HepG2 (cell line): Measurements from ENCODE around the gene HS3ST3B1. TPM values are rescaled to one million over a fixed set of nuclear protein-coding genes. Genes with fewer than 3 reads are reported as not detected.

Experiments used
- ARNT2 ChIP-seq: sonication (generic); formaldehyde crosslinking; IDR thresholded peaks from 2 replicates; pipeline ENCODE4 v1.8.0; 2022; ENCODE audit warnings: mild to moderate bottlenecking, low read depth, missing genetic modification reagents, moderate library complexity
- HOXD1 ChIP-seq: sonication (generic); formaldehyde crosslinking; IDR thresholded peaks from 2 replicates; pipeline ENCODE4 v1.5.0; 2020; ENCODE audit warnings: missing genetic modification reagents
- JUND ChIP-seq: sonication (generic); formaldehyde crosslinking; IDR thresholded peaks from 2 replicates; pipeline ENCODE4 v1.8.0; 2022; ENCODE audit warnings: mild to moderate bottlenecking, missing genetic modification reagents
- KAT7 ChIP-seq: IDR thresholded peaks from 2 replicates; pipeline ENCODE4 v1.6.1; 2018; ENCODE audit warnings: borderline replicate concordance, missing compliant biosample characterization
- MIXL1 ChIP-seq: IDR thresholded peaks from 2 replicates; pipeline ENCODE4 v1.6.1; 2016
- PHF21A ChIP-seq: sonication (generic); formaldehyde crosslinking; IDR thresholded peaks from 2 replicates; pipeline ENCODE4 v1.5.0; 2020; ENCODE audit warnings: mild to moderate bottlenecking, missing genetic modification reagents
- PHF8 ChIP-seq: sonication (generic); formaldehyde crosslinking; IDR thresholded peaks from 2 replicates; pipeline ENCODE4 v1.5.0; 2020; ENCODE audit warnings: missing genetic modification reagents
- STAT6 ChIP-seq: sonication (generic); formaldehyde crosslinking; IDR thresholded peaks from 2 replicates; pipeline ENCODE4 v1.4.0; 2020; ENCODE audit warnings: missing genetic modification reagents, mild to moderate bottlenecking, borderline replicate concordance
- ZBTB10 ChIP-seq: sonication (generic); formaldehyde crosslinking; IDR thresholded peaks from 2 replicates; pipeline ENCODE4 v1.4.0; 2020; ENCODE audit warnings: missing genetic modification reagents, borderline replicate concordance
- ZNF574 ChIP-seq: sonication (generic); formaldehyde crosslinking; IDR thresholded peaks from 2 replicates; pipeline ENCODE4 v1.4.0; 2020; ENCODE audit warnings: missing genetic modification reagents
- polyA plus RNA-seq, 8 experiments: library from polyadenylated mRNA; depleted of rRNA in 3 of 8; stranded (reverse) in 7 of 8; unstranded in 1 of 8; fragments of >200 nt; fragmentation: Illumina TruSeq in 4 of 8; extraction: Trizol in 4 of 8; gene quantifications; 2 replicates each; pipeline versions ENCODE4 v1.2.1 to v1.2.3, GENCODE V29; 2011 to 2016; ENCODE audit warnings: low read depth in 4 of 8, missing spikeins in 1 of 8, mixed read lengths in 1 of 8; ENCODE audit not compliant: insufficient read depth in 1 of 8
- total RNA-seq, 5 experiments: library from RNA; depleted of rRNA; stranded (reverse); fragments of >200 nt; fragmentation: Illumina TruSeq; extraction: Trizol; gene quantifications; 2 replicates each; pipeline ENCODE4 v1.2.3, GENCODE V29; 2016; ENCODE audit warnings: low read depth in 1 of 5
- TF ChIP-seq, protein P1 (sequence below), 2 experiments: IDR thresholded peaks; 2 replicates each; pipeline ENCODE4 v1.6.1; 2011 to 2012; ENCODE audit warnings: low read length in 2 of 2, borderline replicate concordance in 1 of 2, low read depth in 1 of 2, mild to moderate bottlenecking in 1 of 2, moderate library complexity in 1 of 2
- TF ChIP-seq, protein P2 (sequence below): sonication (generic); formaldehyde crosslinking; IDR thresholded peaks from 2 replicates; pipeline ENCODE4 v1.8.0; 2022; ENCODE audit warnings: mild to moderate bottlenecking, missing genetic modification reagents, moderate library complexity

HS3ST3B1 gene
- total and polyA plus RNA-seq, 2 of the 13 experiments (the other 11 are each of a cell fraction or from before 2014, with no cell fraction given): 15.7 to 39.5 TPM

DNA sequence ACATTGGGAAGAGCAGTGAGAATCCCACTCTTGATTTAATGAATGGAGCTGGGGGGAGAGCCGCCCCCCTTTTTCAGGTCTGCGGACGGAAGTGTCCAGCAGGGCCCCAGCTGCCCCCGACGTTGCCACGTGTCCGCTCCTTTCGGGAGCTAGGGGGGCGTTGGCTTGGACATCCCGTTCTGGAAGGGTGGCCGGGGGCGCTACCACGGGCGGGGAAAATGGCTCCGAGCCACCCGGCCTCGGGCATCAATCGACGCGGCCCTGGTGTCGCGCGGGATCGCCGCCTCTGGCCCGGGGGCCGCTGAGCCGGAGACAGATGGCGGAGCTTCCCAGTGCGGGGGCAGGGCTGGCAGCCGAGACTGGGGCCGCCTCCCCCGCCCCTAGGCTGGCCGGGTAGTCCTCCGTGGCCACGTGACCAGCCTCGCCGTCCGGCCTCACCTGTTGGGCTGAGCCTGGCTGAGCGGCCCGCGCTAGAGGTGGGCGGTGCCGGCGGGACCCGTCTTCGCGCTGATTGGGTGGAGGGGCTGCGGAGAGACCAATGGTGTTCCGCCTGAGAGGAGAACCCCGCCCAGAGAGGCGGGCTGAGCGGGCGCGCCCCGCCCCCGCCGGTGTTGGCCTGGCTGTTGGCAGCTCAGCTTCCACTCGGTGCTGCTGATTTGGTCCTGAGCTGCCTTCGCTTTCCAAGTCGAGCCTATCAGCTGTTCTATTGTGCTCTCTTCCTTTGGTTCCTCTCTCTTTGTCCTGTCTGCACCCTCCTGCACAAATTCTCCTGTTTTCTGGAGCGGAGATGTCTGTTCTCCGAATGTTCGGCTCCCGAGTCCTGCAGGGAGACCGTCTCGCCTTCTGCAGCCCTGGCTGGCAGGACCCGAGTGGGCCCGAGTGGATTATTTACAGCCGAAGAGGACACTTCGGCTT is 8.3 kb downstream of the HS3ST3B1 start (continued):
- TF ChIP-seq STAT6 (peak; percentile 64; the same call in 1 of the 2 replicates), JUND (CRISPR knock-in tag) (0 out of 2 replicates have a peak, but pooled peaks have one; percentile 42), ARNT2 (CRISPR knock-in tag) (peak; percentile 83), KAT7 (CRISPR knock-in tag) (peak; percentile 84; the same call in 1 of the 2 replicates), PHF8 (peak; percentile 69), PHF21A (CRISPR knock-in tag) (peak; percentile 77), HOXD1 (CRISPR knock-in tag) (peak; percentile 72; the same call in 1 of the 2 replicates), ZNF574 (CRISPR knock-in tag) (peak; percentile 65; the same call in 1 of the 2 replicates), ZBTB10 (peak; percentile 57; the same call in 1 of the 2 replicates), MIXL1 (CRISPR knock-in tag) (no peak)
- TF ChIP-seq, protein P1, sequence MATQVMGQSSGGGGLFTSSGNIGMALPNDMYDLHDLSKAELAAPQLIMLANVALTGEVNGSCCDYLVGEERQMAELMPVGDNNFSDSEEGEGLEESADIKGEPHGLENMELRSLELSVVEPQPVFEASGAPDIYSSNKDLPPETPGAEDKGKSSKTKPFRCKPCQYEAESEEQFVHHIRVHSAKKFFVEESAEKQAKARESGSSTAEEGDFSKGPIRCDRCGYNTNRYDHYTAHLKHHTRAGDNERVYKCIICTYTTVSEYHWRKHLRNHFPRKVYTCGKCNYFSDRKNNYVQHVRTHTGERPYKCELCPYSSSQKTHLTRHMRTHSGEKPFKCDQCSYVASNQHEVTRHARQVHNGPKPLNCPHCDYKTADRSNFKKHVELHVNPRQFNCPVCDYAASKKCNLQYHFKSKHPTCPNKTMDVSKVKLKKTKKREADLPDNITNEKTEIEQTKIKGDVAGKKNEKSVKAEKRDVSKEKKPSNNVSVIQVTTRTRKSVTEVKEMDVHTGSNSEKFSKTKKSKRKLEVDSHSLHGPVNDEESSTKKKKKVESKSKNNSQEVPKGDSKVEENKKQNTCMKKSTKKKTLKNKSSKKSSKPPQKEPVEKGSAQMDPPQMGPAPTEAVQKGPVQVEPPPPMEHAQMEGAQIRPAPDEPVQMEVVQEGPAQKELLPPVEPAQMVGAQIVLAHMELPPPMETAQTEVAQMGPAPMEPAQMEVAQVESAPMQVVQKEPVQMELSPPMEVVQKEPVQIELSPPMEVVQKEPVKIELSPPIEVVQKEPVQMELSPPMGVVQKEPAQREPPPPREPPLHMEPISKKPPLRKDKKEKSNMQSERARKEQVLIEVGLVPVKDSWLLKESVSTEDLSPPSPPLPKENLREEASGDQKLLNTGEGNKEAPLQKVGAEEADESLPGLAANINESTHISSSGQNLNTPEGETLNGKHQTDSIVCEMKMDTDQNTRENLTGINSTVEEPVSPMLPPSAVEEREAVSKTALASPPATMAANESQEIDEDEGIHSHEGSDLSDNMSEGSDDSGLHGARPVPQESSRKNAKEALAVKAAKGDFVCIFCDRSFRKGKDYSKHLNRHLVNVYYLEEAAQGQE (IDR thresholded peaks at IDR 0.05; ENCODE audit: borderline replicate concordance in 1 of 2, low read depth in 1 of 2, low read length in 2 of 2): 0 out of 4 replicates have a peak, but pooled peaks of 1 of the 2 experiments have one; percentile 19
- TF ChIP-seq, protein P2, sequence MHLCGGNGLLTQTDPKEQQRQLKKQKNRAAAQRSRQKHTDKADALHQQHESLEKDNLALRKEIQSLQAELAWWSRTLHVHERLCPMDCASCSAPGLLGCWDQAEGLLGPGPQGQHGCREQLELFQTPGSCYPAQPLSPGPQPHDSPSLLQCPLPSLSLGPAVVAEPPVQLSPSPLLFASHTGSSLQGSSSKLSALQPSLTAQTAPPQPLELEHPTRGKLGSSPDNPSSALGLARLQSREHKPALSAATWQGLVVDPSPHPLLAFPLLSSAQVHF (CRISPR knock-in tag): no peak
